Subcutaneous adipose tissue (tissue), 4 donors: Measurements from ENCODE around the gene KRTAP9-7. TPM values are rescaled to one million over a fixed set of nuclear protein-coding genes. Genes with fewer than 3 reads are reported as not detected.

Experiments used
- CTCF ChIP-seq: fragments of 450-650 bp; IDR thresholded peaks from one replicate; pipeline ENCODE4 v1.5.1; 2016; ENCODE audit warnings: low read depth, mild to moderate bottlenecking, control low read depth, antibody characterized with exemption, moderate library complexity
- total RNA-seq, 4 donors: library from RNA; depleted of rRNA; stranded (reverse); fragments of >200 nt; gene quantifications; one replicate each; pipeline ENCODE4 v1.1.0, GENCODE V29; 2016

Gene KRTAP9-7
- total RNA-seq, 4 donors from 2014 or later: not detected

GRCh38 chr17:41304091-41304490 is 28.6 kb downstream of the KRTAP9-7 start:
- TF ChIP-seq CTCF: no peak

- no peak for TF ChIP-seq CTCF
Measured at GRCh38 chr17:41307647-41308046, 32.1 kb downstream of the KRTAP9-7 start.

GRCh38 chr17:41308251-41308917 is 32.9 kb downstream of the KRTAP9-7 start:
- no peak for TF ChIP-seq CTCF

GRCh38 chr17:41308918-41309359 is 33.4 kb downstream of the KRTAP9-7 start, which contains the start of gene KRTAP16-1:
TSS of gene KRTAP16-1 (minus strand) at chr17:41309309. CDS start at chr17:41309253, 56 bp downstream.
- TF ChIP-seq CTCF: no peak

GRCh38 chr17:41311111-41311510 is 35.6 kb downstream of the KRTAP9-7 start:
- TF ChIP-seq CTCF: no peak

GRCh38 chr17:41315204-41315794 is 39.8 kb downstream of the KRTAP9-7 start, which contains the start of gene KRTAP17-1:
TSS of gene KRTAP17-1 (minus strand) at chr17:41315710. CDS start at chr17:41315650, 60 bp downstream.
- TF ChIP-seq CTCF: no peak

GRCh38 chr17:41315814-41316445 is 40.4 kb downstream of the KRTAP9-7 start:
- TF ChIP-seq CTCF: no peak
